SK-N-SH treated with all-trans-retinoic acid at 6 μM for 48 hours (cell line): ENCODE results near the gene NOSTRIN.
A peak's percentile ranks its signal among the peaks of the same experiment; 100 is the strongest.

Source experiments
- ATAC-seq: fragments of 200-7000 bp; cut with Tn5 transposase; 3 replicates; pipeline ENCODE4 v1.9.1; 2020; ENCODE audit warnings: mild to moderate bottlenecking, moderate library complexity
- ARNTL ChIP-seq: fragments of 450-650 bp; formaldehyde crosslinking; IDR thresholded peaks from 2 replicates; pipeline ENCODE4 v1.5.0; 2020; ENCODE audit warnings: low read depth, mild to moderate bottlenecking, moderate library complexity, borderline replicate concordance
- CSDC2 ChIP-seq: fragments of 250-450 bp; sonication (Bioruptor Pico); IDR thresholded peaks from 2 replicates; pipeline ENCODE4 v1.5.0; 2020; ENCODE audit warnings: mild to moderate bottlenecking, moderate library complexity
- ESRRG ChIP-seq: fragments of 250-450 bp; sonication (Bioruptor Pico); IDR thresholded peaks from 2 replicates; pipeline ENCODE4 v1.6.1; 2021; ENCODE audit warnings: mild to moderate bottlenecking
- GLIS3 ChIP-seq: fragments of 250-450 bp; sonication (Bioruptor Pico); IDR thresholded peaks from 2 replicates; pipeline ENCODE4 v1.5.0; 2020; ENCODE audit warnings: mild to moderate bottlenecking, moderate library complexity
- OSR1 ChIP-seq: fragments of 250-450 bp; sonication (Bioruptor Pico); IDR thresholded peaks from 2 replicates; pipeline ENCODE4 v1.8.0; 2022; ENCODE audit warnings: moderate library complexity, mild to moderate bottlenecking, inconsistent platforms
- PPARA ChIP-seq: fragments of 250-450 bp; sonication (Bioruptor Pico); IDR thresholded peaks from 2 replicates; pipeline ENCODE4 v1.5.0; 2020; ENCODE audit warnings: mild to moderate bottlenecking, borderline replicate concordance
- SNAI2 ChIP-seq: fragments of 250-450 bp; sonication (Bioruptor Pico); IDR thresholded peaks from 2 replicates; pipeline ENCODE4 v1.5.0; 2020; ENCODE audit warnings: mild to moderate bottlenecking, moderate library complexity
- TCF4 ChIP-seq: fragments of 250-450 bp; sonication (Bioruptor Pico); IDR thresholded peaks from 2 replicates; pipeline ENCODE4 v1.8.0; 2021; ENCODE audit warnings: mild to moderate bottlenecking, moderate library complexity, borderline replicate concordance
- ZFP3 ChIP-seq: fragments of 250-450 bp; sonication (Bioruptor Pico); IDR thresholded peaks from 2 replicates; pipeline ENCODE4 v1.5.0; 2020; ENCODE audit warnings: mild to moderate bottlenecking, moderate library complexity
- ZFP30 ChIP-seq: fragments of 450-650 bp; formaldehyde crosslinking; IDR thresholded peaks from 2 replicates; pipeline ENCODE4 v1.5.0; 2022; ENCODE audit warnings: mild to moderate bottlenecking, moderate library complexity
- ZNF565 ChIP-seq: fragments of 450-650 bp; formaldehyde crosslinking; conservative IDR thresholded peaks from 2 replicates; pipeline ENCODE4 v1.5.0; 2020; ENCODE audit warnings: low read depth, mild to moderate bottlenecking, moderate library complexity
- ZNF70 ChIP-seq: fragments of 450-650 bp; formaldehyde crosslinking; IDR thresholded peaks from 2 replicates; pipeline ENCODE4 v1.5.0; 2020; ENCODE audit warnings: mild to moderate bottlenecking, moderate library complexity
- ZNF8 ChIP-seq: fragments of 450-650 bp; formaldehyde crosslinking; IDR thresholded peaks from 2 replicates; pipeline ENCODE4 v1.5.0; 2020; ENCODE audit warnings: mild to moderate bottlenecking, moderate library complexity
- TF ChIP-seq, protein P1 (sequence below): fragments of 250-450 bp; sonication (Bioruptor Pico); IDR thresholded peaks from 2 replicates; pipeline ENCODE4 v1.8.0; 2020; ENCODE audit warnings: mild to moderate bottlenecking, moderate library complexity, borderline replicate concordance
- TF ChIP-seq, protein P2 (sequence below): fragments of 250-450 bp; sonication (Bioruptor Pico); IDR thresholded peaks from 2 replicates; pipeline ENCODE4 v1.8.0; 2021; ENCODE audit warnings: low read depth, mild to moderate bottlenecking, moderate library complexity, borderline replicate concordance
- TF ChIP-seq, protein P3 (sequence below): fragments of 250-450 bp; sonication (Bioruptor Pico); IDR thresholded peaks from 2 replicates; pipeline ENCODE4 v1.5.0; 2020; ENCODE audit warnings: mild to moderate bottlenecking, moderate library complexity
- TF ChIP-seq, protein P4 (sequence below): fragments of 250-450 bp; sonication (Bioruptor Pico); IDR thresholded peaks from 2 replicates; pipeline ENCODE4 v1.5.1; 2020; ENCODE audit warnings: low read depth, mild to moderate bottlenecking, moderate library complexity
- TF ChIP-seq, protein P5 (sequence below): fragments of 250-450 bp; sonication (Bioruptor Pico); IDR thresholded peaks from 2 replicates; pipeline ENCODE4 v1.5.1; 2021; ENCODE audit warnings: mild to moderate bottlenecking, moderate library complexity

Gene NOSTRIN

DNA sequence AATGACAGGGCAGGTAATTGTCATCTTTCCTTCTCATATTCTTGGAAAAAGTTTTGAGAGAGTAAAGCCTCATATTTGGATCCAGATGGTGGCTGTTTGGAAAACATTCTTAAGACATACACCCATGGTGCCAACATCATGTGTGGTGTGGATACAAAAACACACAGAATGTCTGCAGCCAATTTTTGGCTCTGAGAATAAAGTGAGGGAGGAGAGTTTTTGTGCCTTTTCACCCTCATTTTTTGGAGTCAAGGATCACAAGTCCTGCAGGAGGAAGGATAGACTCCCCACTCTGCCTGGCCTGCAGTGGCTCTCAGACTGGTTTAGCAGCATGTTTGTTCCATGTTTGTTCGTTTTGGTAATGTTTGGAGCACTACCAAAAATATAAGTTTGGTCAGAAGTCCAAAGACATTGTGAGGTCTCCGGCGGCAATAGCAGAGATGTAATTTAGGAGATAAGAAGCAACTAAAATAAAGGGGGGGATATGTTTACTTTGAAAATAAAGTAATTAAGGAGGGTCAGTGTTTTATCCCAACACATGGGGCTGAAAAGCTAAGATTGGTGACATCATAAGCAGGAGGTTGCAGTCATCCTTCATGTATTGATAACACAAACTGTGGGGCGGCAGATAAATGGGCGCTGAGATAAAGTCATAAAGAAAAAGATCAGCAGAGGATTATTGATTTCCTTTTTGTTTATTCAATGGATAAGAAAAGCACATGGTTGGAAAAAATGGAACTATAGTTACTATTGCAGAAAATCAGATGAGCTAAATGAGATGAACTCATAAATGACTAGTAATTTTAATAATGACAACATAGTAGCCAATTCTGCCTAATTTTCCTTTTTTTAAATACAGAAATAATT lies 655 bp downstream of the NOSTRIN start:
- no peak for TF ChIP-seq TCF4 (CRISPR knock-in tag)
- ATAC-seq: peak; percentile 16; the same call in 2 of the 3 replicates

DNA sequence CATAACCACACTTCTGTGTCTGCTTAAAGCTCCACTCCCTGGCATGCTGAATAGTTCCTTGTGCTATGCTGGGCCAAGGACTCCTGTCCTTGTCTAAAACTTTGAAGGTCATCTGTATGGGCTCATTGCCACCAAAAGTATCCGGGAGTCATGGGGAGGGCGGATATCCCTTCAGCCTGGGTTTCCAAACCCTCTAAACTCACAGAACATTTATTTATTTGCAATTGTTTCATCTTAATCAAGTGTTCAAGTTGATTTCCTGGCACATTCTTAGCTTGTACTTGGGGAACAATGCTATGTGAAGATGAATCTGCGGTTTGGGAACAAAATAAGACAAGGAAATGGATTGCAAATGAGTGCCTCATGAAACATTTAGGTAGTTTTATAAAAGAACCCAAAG lies 1.8 kb downstream of the NOSTRIN start:
- no peak for ATAC-seq
- no peak for TF ChIP-seq ZFP30 (CRISPR knock-in tag)
- TF ChIP-seq PPARA (CRISPR knock-in tag): no peak
- TF ChIP-seq, protein P1, sequence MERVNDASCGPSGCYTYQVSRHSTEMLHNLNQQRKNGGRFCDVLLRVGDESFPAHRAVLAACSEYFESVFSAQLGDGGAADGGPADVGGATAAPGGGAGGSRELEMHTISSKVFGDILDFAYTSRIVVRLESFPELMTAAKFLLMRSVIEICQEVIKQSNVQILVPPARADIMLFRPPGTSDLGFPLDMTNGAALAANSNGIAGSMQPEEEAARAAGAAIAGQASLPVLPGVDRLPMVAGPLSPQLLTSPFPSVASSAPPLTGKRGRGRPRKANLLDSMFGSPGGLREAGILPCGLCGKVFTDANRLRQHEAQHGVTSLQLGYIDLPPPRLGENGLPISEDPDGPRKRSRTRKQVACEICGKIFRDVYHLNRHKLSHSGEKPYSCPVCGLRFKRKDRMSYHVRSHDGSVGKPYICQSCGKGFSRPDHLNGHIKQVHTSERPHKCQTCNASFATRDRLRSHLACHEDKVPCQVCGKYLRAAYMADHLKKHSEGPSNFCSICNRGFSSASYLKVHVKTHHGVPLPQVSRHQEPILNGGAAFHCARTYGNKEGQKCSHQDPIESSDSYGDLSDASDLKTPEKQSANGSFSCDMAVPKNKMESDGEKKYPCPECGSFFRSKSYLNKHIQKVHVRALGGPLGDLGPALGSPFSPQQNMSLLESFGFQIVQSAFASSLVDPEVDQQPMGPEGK (CRISPR knock-in tag): no peak
- TF ChIP-seq, protein P2, sequence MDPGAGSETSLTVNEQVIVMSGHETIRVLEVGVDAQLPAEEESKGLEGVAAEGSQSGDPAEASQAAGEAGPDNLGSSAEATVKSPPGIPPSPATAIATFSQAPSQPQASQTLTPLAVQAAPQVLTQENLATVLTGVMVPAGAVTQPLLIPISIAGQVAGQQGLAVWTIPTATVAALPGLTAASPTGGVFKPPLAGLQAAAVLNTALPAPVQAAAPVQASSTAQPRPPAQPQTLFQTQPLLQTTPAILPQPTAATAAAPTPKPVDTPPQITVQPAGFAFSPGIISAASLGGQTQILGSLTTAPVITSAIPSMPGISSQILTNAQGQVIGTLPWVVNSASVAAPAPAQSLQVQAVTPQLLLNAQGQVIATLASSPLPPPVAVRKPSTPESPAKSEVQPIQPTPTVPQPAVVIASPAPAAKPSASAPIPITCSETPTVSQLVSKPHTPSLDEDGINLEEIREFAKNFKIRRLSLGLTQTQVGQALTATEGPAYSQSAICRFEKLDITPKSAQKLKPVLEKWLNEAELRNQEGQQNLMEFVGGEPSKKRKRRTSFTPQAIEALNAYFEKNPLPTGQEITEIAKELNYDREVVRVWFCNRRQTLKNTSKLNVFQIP (CRISPR knock-in tag): no peak
- TF ChIP-seq TCF4 (CRISPR knock-in tag): no peak
- no peak for TF ChIP-seq GLIS3 (CRISPR knock-in tag)
- TF ChIP-seq ZFP3 (CRISPR knock-in tag): no peak
- TF ChIP-seq ZNF70 (CRISPR knock-in tag): no peak
- no peak for TF ChIP-seq SNAI2 (CRISPR knock-in tag)
- TF ChIP-seq, protein P3, sequence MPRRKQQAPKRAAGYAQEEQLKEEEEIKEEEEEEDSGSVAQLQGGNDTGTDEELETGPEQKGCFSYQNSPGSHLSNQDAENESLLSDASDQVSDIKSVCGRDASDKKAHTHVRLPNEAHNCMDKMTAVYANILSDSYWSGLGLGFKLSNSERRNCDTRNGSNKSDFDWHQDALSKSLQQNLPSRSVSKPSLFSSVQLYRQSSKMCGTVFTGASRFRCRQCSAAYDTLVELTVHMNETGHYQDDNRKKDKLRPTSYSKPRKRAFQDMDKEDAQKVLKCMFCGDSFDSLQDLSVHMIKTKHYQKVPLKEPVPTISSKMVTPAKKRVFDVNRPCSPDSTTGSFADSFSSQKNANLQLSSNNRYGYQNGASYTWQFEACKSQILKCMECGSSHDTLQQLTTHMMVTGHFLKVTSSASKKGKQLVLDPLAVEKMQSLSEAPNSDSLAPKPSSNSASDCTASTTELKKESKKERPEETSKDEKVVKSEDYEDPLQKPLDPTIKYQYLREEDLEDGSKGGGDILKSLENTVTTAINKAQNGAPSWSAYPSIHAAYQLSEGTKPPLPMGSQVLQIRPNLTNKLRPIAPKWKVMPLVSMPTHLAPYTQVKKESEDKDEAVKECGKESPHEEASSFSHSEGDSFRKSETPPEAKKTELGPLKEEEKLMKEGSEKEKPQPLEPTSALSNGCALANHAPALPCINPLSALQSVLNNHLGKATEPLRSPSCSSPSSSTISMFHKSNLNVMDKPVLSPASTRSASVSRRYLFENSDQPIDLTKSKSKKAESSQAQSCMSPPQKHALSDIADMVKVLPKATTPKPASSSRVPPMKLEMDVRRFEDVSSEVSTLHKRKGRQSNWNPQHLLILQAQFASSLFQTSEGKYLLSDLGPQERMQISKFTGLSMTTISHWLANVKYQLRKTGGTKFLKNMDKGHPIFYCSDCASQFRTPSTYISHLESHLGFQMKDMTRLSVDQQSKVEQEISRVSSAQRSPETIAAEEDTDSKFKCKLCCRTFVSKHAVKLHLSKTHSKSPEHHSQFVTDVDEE: no peak
- TF ChIP-seq CSDC2 (CRISPR knock-in tag): no peak

DNA sequence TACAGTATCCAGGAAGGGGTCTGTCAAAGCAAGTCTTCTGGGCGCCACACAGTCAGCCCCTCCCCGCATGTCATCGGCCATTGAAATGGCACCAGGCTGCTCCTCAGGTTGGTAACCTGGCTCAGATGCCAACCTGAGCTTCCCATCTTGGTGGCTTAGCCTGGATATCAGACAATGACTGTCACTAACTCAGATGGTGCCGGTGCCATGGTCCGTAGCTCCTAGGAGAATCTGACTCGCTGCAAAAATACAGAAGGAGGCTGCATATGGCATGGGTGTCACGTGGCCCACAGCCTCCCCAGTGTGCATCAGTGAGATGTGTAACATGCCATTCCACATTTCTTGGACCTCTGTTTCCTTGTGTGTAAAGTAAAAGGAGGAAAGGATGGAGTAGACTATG lies 3.2 kb downstream of the NOSTRIN start:
- no peak for ATAC-seq
- TF ChIP-seq PPARA (CRISPR knock-in tag): no peak
- TF ChIP-seq, protein P4, sequence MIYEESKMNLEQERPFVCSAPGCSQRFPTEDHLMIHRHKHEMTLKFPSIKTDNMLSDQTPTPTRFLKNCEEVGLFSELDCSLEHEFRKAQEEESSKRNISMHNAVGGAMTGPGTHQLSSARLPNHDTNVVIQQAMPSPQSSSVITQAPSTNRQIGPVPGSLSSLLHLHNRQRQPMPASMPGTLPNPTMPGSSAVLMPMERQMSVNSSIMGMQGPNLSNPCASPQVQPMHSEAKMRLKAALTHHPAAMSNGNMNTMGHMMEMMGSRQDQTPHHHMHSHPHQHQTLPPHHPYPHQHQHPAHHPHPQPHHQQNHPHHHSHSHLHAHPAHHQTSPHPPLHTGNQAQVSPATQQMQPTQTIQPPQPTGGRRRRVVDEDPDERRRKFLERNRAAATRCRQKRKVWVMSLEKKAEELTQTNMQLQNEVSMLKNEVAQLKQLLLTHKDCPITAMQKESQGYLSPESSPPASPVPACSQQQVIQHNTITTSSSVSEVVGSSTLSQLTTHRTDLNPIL (CRISPR knock-in tag): no peak
- no peak for TF ChIP-seq ZNF8 (CRISPR knock-in tag)

DNA sequence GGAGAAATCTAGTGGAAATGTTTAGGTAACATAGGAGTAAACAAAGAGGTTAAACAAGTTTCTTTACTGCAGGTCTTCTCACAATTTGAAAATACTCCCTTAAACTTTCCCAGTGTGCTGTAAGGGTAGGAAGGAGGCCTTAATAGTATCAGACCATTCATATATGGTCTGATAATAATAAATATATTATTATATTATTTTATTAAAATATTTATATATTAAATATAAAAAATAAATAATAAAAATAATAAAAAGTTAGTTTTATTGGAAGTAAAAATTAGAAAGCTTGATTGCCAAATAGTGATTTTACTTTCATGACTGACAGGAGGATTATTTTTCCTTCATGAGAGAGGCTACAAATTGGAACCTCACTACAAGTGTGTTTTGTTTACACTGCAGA lies 7.1 kb downstream of the NOSTRIN start:
- no peak for ATAC-seq
- TF ChIP-seq ZNF565 (CRISPR knock-in tag): no peak
- TF ChIP-seq TCF4 (CRISPR knock-in tag): no peak
- TF ChIP-seq ARNTL (CRISPR knock-in tag): no peak
- TF ChIP-seq ZFP30 (CRISPR knock-in tag): no peak
- TF ChIP-seq OSR1 (CRISPR knock-in tag): no peak
- TF ChIP-seq ZNF70 (CRISPR knock-in tag): no peak
- TF ChIP-seq SNAI2 (CRISPR knock-in tag): no peak
- no peak for TF ChIP-seq ESRRG (CRISPR knock-in tag)
- TF ChIP-seq, protein P5, sequence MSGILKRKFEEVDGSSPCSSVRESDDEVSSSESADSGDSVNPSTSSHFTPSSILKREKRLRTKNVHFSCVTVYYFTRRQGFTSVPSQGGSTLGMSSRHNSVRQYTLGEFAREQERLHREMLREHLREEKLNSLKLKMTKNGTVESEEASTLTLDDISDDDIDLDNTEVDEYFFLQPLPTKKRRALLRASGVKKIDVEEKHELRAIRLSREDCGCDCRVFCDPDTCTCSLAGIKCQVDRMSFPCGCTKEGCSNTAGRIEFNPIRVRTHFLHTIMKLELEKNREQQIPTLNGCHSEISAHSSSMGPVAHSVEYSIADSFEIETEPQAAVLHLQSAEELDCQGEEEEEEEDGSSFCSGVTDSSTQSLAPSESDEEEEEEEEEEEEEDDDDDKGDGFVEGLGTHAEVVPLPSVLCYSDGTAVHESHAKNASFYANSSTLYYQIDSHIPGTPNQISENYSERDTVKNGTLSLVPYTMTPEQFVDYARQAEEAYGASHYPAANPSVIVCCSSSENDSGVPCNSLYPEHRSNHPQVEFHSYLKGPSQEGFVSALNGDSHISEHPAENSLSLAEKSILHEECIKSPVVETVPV (CRISPR knock-in tag): no peak
- TF ChIP-seq, protein P3: no peak
